Measurements from ENCODE around the gene OR6K6.

The OR6K6 gene

GRCh38 chr1:158720620-158721019 lies 33.9 kb upstream of the OR6K6 start, which contains the start of gene OR6K3:
Gene OR6K3, minus strand, starts transcription at chr1:158720720. Its CDS starts 2,605 bp downstream, at chr1:158718115.
- no peak for DNase-seq (ENCODE audit: low read depth)
- TF ChIP-seq CTCF (IDR thresholded peaks at IDR 0.05; ENCODE audit: insufficient read depth, low read depth, low read length, missing control alignments) = no peak
- no peak within 1 kb of the TSS for H3K4me3 ChIP-seq (ENCODE audit: low read depth, low read length)

GRCh38 chr1:158724442-158724841 lies 30.1 kb upstream of the OR6K6 start:
- H3K4me3 ChIP-seq (ENCODE audit: low read depth, low read length) = no peak overlapping the region
- no peak for TF ChIP-seq CTCF (IDR thresholded peaks at IDR 0.05; ENCODE audit: insufficient read depth, low read depth, low read length, missing control alignments)
- no peak for DNase-seq (ENCODE audit: low read depth)

GRCh38 chr1:158728510-158729225 lies 25.9 kb upstream of the OR6K6 start:
- TF ChIP-seq CTCF (IDR thresholded peaks at IDR 0.05; ENCODE audit: insufficient read depth, low read depth, low read length, missing control alignments) = no peak
- H3K4me3 ChIP-seq (ENCODE audit: low read depth, low read length) = no peak overlapping the region
- no peak for DNase-seq (ENCODE audit: low read depth)

GRCh38 chr1:158730453-158730852 lies 24.1 kb upstream of the OR6K6 start:
- no peak overlapping the region for H3K4me3 ChIP-seq (ENCODE audit: low read depth, low read length)
- TF ChIP-seq CTCF (IDR thresholded peaks at IDR 0.05; ENCODE audit: insufficient read depth, low read depth, low read length, missing control alignments) = no peak

GRCh38 chr1:158731707-158732106 lies 22.8 kb upstream of the OR6K6 start:
- DNase-seq (ENCODE audit: low read depth) = no peak
- no peak for TF ChIP-seq CTCF (IDR thresholded peaks at IDR 0.05; ENCODE audit: insufficient read depth, low read depth, low read length, missing control alignments)
- H3K4me3 ChIP-seq (ENCODE audit: low read depth, low read length) = no peak overlapping the region

More at GRCh38 chr1:158730453-158730852, 24.1 kb upstream of the OR6K6 start:
- no peak for DNase-seq (ENCODE audit: low read depth)

- H3K4me3 ChIP-seq (ENCODE audit: low read depth, low read length) = no peak overlapping the region
- TF ChIP-seq CTCF (IDR thresholded peaks at IDR 0.05; ENCODE audit: insufficient read depth, low read depth, low read length, missing control alignments) = no peak
- no peak for DNase-seq (ENCODE audit: low read depth)
Observed at GRCh38 chr1:158732524-158732923, 22.0 kb upstream of the OR6K6 start.

GRCh38 chr1:158735848-158736247 lies 18.7 kb upstream of the OR6K6 start:
- H3K4me3 ChIP-seq (ENCODE audit: low read depth, low read length) = no peak overlapping the region
- DNase-seq (ENCODE audit: low read depth) = no peak
- TF ChIP-seq CTCF (IDR thresholded peaks at IDR 0.05; ENCODE audit: insufficient read depth, low read depth, low read length, missing control alignments) = no peak
